NCI-H2227 treated with DMSO at 0.1 percent for 48 hours (cell line): Measurements from ENCODE around the gene AGBL1.
"Not testable (repeated sequence)": the region's sequence is repeated elsewhere in the genome, so short reads cannot be mapped to it uniquely, and the experiment has no call there.

Experiments
- DNase-seq: peaks from one replicate; lab custom pipeline; 2025; lab: John Stamatoyannopoulos, UW

The AGBL1 gene

DNA sequence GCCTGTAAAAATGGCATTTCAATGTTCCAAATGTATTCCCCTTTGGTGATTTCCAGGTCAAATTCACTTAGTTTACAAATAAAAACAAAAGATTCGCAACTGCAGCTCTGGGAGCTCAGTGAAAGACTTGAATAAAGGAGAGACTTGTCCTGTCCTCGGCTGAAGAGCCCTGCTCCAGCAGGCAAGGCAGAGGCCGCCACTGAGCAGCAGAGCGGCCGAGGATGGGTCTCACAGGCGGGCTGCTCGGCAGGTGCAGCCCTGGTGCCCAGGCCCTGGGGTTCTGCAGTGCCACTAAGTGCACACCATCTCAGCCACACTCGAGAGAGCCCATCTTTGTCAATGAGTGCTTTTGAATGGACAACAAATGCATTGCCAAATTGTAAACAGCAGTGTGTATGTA is 856.2 kb downstream of the AGBL1 start:
- DNase-seq = no peak

DNA sequence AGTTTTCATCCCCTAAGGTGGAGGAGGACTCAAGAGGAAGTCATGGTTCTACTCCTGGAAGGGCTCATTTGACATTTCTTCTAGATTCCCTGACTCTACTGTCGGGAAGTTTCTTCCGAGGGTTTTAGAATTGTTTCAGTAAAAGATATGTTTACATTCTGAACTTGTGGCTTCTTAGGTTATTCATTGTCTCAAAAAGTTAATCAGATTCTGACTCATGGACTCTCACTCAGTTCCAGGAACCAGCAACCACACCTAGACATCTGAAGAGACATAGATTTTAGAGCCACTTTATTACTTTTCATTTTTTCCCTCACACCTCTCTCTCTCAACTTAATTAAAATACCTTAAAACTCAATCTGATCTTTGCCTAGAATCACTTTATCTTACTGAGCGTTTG is 862.6 kb downstream of the AGBL1 start:
- DNase-seq = no peak

DNA sequence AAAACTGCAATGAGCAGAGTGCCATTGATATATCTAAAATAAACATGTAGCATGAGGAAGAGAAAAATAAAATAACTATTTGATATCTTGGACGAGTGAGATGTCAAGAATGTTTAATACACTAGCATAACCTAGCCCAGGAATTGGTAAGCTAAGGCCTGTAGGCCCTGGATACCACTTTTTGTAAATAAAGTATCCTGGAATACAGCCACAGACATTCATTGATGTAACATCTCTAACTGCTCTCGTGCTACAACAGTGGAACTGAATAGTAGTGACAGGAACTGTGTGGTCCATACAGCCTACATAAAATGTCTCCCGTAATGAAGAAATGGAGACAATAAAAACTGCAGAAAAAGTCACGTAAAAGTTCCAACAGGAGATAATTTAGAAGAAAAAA is 869.0 kb downstream of the AGBL1 start:
- DNase-seq = no peak

DNA sequence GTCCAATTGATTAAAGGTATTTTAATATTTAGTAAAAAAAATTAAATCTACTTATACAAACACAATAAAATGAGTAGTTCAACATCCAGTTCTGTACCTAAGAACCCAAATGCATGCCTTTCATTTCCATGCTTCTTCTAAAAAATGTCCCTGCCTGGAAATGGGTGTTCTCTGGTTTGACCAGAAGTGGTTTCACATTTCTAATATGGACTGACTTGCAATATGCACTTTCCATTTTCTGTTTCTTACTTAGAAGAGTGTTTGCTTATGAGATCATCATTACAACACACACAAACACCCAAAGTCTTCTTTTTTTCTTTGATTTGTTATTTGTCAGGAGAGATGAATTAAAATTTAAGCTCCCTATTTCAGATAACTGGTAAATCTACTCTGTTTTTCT is 879.6 kb downstream of the AGBL1 start:
- DNase-seq = no peak

DNA sequence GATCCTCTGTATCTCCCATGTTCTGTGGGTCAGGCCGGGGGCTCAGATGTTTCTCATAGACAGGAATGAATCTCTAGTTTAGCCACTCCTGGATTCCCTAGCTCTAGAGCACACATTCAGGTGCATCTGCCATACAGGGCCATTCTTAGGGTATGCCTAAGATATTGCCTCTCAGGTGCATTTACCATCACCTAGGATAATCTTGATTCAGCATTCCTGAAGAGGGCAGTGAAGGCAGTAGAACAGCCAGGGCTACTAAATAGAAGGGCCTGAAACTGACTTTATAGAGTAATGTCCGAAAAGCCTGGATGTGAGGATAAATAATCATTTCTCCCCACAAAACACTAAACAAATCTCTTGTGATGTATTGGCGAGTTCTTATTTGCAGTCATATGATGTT is 882.0 kb downstream of the AGBL1 start:
- DNase-seq = no peak

DNA sequence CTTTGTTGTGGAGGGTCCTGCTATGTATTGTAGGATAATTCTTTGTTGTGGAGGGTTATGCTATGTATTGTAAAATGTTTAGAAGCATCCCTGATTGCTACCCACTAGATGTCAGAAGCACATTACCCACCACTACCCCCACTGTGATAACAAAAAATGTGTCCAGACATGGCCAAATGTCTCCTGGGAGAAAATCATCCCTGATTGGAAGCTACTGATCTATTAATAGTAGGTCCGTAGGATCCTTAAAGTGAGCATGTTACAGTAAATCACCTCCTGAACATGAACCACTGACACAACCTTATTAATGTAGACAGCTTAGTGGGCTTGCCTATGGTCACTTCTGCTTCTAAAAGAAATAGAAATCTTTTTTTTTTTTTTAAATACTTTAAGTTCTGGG is 884.6 kb downstream of the AGBL1 start:
- DNase-seq = no peak

DNA sequence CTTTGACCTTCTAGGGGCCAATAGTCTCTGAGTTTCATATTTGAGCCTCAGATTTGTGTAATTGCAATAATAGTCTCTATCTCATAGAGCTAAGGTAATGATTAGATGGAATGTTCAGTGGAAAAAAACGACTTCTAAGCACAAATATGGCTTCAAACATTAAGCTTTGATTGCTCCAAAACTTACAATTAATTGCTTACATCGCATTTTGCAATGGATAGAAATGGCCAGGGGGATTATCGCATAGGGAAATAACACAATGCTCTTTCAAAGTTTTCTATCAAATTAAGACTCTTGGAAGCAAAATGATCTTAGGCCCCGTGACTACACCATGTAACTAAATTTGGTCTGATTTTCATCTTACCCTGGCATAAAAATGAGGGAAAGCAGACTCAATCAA is 888.6 kb downstream of the AGBL1 start:
- no peak for DNase-seq

DNA sequence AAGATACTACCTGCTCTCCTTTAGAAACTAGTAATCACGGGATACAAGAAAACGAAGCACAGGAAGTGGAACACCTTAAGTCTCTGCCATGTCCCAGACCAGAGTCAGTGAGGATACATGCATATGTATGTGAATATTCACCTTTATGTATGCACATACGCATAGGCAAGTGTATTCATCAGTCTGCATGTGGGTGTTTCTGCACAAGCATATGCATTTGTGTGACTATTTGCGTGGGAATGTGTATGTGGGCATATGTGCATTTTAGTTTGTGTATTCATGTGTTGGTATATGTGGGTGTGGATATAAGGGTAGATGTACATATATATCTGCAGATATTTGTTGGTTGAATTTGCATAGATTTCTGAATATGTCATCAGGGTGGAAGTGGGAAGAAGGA is 889.7 kb downstream of the AGBL1 start:
- DNase-seq = no peak

DNA sequence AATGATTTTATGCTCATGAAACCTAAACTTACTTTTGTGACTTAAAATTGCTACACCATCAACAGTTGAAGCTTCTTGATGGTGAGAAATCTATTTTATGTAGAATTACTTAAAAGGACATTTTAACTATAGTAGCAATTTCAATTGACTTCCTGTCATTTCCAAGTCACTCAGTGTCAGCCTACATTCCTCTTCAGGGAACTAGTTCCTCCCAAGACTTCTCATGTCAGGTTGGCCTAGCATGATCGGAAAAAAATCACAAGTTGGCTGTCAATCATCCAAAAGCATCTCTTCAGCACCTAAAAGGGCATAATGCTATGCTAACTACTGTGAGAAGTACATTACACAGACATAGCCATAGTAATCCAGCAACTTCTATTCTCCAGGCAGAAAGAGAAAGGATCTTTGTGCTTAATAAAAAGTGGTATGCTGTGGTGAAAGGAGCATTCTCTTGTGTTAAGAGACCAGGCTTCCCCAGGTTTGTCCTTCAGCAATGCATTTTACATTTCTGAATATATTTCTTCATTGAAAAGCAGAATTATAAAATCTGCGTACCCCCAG is 893.7 kb downstream of the AGBL1 start:
- DNase-seq = no peak

DNA sequence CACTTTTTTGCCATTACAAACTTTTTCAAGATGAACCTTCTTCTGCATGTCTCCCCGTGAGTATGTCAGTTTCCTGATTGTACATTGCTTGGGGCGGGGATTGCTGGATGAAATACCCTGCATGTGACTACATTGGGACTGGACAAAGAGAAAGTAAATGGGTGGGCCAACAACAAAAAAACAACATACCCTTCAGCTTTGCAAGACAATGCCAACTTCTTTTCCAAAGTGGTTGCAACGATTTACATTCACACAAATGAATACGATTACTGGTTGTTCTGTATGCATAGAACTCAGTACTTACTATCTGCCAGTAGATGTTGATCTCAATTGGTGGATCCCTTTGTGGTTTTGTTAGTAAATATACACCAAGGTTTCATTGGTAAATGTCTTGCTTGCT is 908.4 kb downstream of the AGBL1 start:
- DNase-seq = no peak

DNA sequence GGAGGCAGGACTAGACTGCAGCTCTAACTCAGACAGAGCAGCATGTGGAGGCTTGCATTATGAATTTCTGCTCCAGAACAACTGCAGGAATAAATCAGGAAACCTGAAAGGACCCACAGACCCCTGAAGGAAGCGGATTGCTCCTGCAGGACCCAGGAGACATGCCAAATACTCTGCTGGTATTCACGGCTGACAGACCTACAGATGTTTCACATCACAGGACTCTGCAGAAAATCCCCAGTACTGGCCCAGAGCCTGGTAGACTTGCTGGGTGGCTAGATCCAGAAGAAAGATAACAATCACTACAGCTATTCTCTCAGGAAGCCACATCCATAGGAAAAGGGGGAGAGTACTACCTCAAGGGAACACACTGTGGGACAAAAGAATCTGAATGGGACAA is 942.1 kb downstream of the AGBL1 start:
- no peak for DNase-seq

DNA sequence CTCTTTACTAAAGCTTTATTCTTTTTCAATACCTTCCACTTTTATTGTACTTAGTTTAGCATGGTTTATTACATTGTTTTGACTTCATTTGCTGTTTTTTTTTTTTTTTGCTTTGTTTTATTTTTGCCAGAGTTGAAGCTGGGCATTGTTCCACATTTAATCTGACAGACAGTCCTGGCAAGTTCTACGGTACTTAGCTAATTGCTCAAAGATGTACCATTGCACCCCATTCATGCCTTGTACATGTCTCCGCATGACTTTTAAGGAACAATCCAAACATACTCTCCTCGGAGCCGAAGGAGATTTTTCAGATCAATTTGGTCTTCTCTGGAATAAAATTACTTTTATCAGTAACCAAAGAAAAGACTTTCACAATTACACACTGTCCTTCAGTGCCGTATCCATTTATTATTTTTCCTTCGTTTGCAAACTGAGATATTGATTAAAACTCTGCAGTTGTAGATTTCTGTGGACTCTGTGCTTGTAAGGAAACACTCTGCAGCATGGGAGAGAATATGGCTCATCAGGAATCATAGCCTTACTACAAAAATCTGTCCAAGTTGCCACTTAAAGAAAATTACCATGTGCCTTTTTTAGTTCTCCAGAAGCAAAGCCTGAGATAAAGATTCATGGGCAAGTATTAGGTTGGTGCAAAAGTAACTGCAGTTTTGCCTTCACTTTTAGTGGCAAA is 952.0 kb downstream of the AGBL1 start:
- DNase-seq = no peak

DNA sequence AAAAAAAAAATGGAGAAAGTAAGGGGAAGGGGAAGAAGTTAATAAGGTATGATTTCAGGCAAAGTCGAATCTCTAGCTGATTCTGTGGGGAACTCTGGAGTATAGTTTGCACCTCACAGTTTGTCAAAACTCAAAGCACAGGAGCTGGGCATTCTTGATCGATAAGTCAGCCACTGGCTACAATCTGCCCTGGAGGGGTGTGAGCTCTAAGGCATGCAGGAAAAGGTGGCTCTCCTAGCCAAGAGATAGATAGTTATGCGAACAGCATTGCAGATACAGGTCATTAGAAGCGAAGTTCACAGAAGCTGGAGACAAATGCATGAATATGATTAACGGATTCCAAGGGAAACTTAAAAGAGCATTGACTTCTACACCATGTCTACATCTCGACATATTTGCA is 952.6 kb downstream of the AGBL1 start:
- no peak for DNase-seq

DNA sequence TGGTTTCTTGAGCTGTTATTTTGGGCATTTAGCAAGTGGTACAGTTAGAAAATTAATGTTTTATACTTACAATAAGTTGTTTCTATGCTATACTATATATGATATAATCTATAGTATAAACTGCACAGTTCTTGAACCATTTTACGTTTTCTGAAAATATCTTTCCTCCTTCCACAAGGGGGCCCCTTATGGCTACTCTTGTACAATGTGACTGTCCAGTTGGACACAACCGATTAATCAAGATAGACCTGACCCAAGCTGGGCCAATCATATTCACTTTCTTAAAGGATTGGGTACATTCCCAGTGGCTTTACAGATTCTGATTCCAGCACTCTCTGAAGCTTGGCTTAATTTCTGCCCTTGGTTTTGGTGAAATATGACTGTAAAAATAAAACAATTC is 953.4 kb downstream of the AGBL1 start:
- no peak for DNase-seq

DNA sequence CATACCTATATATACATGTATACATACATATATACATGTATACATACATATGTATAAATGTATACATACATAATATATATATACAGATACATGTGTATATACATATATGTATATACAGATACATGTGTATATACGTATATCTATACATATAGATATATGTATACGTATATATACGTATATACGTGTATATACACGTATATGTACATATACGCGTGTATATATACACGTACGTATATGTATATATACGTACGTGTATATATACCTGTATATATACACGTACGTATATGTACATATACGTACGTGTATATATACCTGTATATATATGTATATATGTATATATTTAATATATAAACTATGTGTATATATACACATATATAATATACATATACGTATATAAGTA is 955.2 kb downstream of the AGBL1 start:
- no peak for DNase-seq

DNA sequence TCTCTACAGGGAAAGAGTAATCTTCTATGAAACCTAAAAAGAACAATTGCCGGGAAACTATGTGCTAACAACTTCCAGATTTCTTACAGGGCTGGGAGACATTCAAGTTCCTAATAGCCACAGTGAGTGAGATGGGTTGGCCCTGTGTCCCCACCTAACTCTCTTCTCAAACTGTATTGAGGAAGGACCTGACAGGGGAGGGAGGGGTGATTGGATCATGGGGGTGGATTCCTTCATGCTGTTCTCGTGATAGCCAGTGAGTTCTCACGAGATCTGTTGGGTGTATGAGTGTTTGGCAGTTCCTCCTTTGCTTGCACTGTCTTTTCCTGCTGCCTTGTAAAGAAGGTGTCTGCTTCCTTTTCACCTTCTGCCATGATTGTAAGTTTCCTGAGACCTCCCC is 958.7 kb downstream of the AGBL1 start:
- DNase-seq = no peak

DNA sequence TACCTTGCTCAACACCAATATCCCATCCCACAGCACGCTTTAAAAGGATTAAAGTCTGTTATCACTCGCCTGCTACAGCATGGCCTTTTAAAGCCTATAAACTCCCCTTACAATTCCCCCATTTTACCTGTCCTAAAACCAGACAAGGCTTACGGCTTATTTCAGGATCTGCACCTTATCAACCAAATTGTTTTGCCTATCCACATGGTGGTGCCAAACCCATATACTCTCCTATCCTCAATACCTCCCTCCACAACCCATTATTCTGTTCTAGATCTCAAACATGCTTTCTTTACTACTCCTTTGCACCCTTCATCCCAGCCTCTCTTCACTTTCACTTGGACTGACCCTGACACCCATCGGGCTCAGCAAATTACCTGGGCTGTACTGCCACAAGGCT is 962.9 kb downstream of the AGBL1 start:
- not testable (repeated sequence) for DNase-seq

DNA sequence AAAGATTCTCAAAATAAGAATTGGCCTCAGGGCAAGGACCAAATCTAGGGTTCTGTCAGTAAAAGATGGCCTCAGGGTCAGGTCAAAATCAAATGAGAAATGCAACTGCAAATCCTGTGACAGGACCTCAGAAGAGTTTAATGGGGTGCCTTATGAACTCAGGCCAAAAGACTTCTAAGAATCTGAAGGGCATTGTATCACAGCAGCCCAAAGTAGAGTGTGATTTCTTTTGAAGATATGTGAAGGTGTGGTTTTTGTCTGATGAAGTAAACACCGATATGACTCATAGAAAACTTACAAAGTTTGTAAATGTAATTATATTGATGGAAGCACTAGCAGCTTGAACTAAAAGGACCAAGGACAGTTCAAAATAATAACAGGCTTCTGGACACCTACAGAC is 966.1 kb downstream of the AGBL1 start:
- DNase-seq = no peak

DNA sequence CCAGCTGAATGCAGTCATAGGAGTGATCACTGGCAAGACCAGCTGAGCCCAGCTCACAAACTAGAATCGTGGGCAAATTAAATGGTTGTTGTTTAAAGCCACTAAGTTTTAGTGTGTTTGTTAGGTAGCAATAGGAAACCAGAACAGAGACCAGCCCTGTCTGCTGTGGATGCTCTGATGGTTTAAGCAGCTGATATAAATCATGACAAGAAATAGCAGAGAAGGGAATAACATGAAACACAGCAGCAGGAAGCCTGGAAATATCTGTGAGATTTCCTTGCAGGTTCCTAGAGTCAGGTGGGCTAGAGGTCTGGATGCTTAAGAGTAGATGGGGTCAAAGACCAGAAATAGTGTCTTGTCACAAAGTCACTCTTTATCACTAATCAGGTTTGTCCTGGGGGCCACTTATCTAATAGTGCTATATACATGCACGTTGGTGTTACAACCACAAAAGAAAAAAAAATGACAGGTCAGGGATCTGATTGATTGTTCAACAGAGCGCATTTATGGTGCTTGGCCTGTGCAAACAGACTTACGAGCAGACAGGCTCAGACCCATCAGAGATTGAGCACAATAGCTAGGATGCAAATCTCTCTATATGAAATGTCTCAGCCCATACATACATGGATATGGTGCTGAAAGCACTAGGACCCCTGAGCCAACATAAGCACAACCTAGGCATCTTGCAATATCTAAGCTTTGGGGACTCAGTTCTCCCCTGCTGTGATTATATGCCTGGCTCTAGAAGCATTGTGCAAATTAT is 967.7 kb downstream of the AGBL1 start:
- no peak for DNase-seq
